Stimulated activated CD8-positive, alpha-beta memory T cell treated with anti-CD3 and anti-CD28 coated beads, Interleukin-15, amount 100 ng/mL, for 24 hours (primary cell): Measurements from ENCODE around the gene SNX13.
A peak's percentile ranks its signal among the peaks of the same experiment; 100 is the strongest.

Experiments used
- DNase-seq: peaks from one replicate; pipeline ENCODE4 v3.0.0-alpha.2; 2020; ENCODE audit warnings: low read depth

Gene SNX13

DNA sequence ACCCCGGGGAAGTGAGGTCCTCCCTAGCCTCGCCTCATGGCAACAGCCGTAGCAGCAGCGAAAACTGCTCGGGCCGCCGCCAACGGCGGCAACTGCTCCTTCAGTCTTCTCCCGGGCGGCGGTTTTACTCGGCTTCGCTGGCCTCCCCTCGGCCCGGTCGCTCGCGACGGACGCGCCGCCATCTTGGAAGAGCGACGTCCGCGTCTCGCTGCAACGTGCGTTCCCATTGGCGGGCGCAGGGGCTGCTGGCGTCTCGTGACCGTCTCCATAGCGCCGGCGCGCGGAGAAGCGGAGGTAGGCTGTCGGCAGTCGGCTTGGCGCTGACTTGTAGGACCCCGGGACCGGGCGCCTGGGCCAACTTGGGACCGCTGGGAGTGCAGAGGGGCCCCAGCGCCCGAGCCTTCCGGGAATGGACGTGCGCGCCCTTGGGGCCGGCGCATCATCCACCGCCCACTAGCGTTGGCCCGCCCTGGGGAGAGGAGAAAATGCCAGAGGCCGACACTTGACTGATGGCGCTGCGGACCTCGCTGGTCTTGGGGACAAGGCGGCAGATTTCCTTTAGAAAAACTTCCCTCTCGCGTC, at the start of gene SNX13:
Gene SNX13 (minus strand): TSS at position 193 of the 582 bp plus-strand sequence. CDS start 199 bp downstream, outside the sequence.
- DNase-seq = peak; percentile 68

DNA sequence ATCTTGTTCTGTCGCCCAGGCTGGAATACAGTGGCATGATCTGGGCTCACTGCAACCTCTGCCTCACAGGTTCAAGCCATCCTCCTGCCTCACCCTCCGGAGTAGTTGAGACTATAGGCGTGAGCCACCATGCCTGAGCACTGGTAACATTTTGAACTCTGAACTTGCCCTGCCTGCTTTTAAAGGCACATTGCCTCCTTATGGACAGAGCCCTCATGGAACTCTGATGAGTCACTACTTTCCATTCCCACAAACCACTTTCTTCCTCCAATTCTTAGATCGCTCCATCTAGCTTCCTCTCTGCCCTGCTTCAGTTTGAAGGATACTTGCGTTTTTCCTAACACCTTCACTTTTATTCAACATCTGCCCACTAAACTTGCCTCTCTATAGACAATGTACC, 49.3 kb upstream of the SNX13 start:
- no peak for DNase-seq

DNA sequence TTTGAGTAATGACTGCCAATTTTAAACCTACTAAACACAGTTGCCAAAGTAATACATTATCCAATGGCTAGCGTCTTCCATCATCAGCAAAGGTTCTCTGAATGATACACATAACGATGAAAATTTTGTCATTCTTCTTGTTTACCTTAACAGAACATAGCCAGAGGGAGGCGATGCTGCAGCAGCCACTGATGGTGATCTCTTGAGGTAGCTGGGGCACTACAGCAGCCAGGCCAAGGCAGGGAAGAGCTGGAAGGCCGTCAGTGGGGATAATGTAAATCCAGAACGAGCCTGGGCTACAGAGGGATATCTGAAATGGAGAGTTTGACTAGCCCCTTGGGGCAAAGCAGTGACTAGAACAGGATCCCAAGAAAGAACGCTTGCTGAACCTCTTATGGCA, 48.6 kb upstream of the SNX13 start:
- no peak for DNase-seq

- no peak for DNase-seq
These were observed 47.8 kb upstream of the SNX13 start for GRCh38 chr7:17988141-17988540.

- no peak for DNase-seq
These were observed 46.6 kb upstream of the SNX13 start for GRCh38 chr7:17986851-17987250.

- DNase-seq = no peak
These were observed 45.4 kb upstream of the SNX13 start for GRCh38 chr7:17985473-17986239.

GRCh38 chr7:17984288-17984687, 44.0 kb upstream of the SNX13 start:
- no peak for DNase-seq

GRCh38 chr7:17983221-17984062, 43.1 kb upstream of the SNX13 start:
- no peak for DNase-seq

- DNase-seq = no peak
These were observed 36.7 kb upstream of the SNX13 start for GRCh38 chr7:17976952-17977351.

DNA sequence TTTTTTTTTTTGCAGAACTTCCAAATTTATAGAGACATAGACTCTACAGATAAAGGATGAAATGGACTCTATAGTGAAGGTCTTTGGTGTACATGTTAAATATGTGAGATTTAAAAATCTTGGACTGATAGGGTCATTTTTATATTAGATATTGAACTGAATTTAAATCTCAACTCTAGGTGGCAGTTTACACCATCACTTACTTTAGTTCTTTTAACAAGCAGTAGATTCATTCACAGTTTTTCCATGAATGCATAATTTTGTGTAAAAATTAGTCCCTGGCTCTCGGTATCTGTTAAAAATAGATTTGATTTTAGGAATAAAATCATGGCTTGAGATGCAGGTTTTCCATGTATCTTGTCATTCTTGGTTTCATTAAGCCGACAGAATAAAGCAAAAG, 31.1 kb upstream of the SNX13 start:
- DNase-seq = no peak

- DNase-seq = no peak
These were observed 28.8 kb upstream of the SNX13 start for GRCh38 chr7:17968791-17969715.

DNA sequence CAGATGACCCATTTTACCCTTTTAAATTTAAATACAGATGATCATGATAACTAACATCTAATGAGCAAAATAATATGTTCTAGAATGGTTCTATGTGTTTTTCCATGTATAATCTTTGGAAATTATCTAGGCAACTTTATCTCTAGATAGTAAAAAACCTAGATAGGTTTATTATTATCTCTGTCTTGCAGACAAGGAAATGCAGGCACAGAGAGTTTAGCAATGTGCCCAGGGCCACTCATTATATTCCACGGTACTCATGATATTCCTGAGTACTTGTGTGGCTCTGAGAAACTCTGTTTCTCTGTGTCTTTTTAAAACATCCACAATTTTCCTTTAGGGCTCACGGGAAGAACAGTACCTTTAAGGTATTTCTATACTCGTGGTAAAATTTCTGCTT, 26.4 kb upstream of the SNX13 start:
- DNase-seq = no peak

- no peak for DNase-seq
These were observed 25.3 kb upstream of the SNX13 start for GRCh38 chr7:17965603-17966002.

DNA sequence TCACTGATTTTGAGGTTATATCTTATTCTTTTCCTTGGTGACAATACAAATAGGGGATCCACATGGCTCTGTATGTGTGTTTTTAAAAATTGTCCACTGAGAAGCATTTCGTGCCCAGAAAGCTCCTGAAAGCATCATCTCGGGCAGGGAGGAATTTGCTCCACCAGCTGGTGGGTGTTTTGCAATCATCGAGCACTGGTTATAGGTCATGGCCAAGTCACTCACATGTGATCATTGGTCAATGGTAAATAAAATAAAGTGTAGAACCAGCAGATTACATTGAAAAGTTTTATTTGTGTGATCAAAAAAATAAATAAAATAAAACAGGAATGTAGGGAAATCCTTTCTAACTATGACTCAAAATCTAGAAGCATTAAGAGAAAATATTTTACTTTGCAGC, 23.0 kb upstream of the SNX13 start:
- DNase-seq = no peak

DNA sequence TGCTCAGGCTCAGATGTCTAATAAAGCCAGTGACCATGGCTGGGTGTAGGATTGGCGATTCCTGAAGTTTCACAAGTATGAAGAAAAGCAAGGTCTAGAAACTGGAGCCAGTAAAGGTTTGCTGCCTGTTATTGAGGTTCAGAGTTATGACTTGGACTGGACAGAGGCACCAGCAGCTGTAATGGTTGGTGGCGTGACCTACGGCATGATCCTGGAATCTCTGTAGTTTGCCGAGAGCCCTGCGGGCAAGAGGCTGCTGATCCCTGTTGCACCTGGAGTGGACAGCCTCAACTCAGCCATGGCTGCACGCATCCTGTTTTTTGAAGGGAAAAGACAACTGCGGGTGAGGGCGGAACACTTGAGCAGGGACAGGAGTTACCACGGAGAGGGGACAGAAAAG, 22.4 kb upstream of the SNX13 start:
- no peak for DNase-seq

DNA sequence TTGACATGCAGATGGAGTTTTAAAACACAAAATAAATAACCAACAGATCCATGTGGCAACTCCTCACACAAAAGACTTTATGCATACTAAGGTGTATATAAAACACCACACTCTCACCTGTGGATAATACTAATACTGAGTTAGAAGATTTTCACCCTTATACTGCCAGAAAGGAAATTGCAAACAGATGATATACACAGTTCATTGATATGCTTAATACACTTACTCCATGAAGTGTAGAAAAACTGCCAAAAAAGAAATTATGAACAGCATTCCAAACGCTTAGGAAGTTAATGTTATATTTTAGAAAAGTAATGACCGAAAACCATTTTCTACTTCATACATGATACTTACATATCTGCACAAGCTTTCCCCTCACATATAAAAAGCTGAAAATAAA, 17.6 kb upstream of the SNX13 start:
- no peak for DNase-seq

DNA sequence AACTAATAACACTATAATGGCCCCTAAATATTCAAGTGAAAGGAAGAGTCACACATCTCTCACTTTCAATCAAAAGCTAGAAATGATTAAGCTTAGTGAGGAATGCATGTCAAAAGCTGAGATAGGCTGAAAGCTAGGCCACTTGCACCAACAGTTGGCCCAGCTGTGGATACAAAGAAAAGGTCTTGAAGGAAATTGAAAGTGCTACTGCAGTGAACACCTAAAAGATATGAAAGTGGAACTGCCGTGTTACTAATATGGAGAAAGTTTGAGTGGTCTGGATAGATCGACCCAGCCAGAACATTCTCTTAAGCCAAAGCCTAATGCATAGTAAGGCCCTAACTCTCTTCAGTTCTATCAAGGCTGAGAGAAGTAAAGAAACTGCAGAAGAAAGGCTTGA, 12.1 kb upstream of the SNX13 start:
- no peak for DNase-seq

DNA sequence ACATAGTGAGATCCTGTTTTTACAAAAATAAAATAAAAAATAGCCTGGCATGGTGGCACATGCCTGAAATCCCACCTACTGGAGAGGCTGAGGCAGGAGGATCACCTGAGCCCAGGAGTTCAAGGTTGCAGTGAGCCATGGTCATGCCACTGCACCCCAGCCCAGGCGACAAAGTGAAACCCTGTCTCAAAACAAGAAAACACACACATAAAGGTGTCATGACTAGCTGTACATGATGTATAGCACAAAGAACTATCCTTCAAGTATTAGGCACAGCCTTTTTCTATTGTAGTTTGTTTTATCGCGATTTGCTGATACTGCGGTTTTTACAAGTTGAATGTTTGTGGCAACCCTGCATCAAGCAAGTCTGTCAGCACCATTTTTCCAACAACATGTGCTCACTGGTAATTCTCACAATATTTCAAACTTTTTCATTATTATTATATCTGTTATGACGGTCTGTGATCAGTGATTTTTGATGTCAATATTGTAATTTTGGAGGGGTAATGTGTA, 11.5 kb upstream of the SNX13 start:
- no peak for DNase-seq

DNA sequence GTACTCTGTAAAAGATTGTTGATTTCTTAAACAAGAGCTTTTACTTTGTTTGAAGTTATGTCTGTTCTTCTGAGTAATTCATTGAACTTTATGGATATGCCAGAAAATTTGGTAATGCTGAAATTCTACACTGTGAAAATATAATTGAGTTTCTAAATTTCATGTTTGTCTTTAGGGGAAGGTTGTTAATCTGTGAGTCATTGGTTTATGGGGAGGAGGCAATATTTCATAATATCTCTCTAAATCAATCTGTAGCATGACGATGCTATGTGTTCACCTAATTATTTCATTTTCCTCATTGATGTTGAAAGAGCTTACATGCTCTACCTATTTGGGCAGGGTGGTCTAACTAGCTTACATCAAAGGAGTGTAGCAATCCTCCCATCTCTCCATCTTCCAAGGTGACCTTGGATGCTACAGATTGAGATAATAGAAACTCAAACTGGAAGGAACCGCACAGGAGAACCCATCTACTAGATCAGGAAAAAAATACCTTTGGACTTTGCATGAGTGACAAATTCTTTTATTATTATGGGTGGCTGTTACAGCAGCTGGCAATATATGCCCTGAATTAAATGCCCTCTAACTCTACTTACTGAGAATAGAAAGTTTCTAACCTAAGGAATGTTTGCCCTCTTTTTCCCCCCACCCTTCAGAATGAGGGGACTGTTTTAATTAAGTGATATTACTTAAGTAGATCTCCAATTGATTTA, 8.4 kb upstream of the SNX13 start:
- no peak for DNase-seq

DNA sequence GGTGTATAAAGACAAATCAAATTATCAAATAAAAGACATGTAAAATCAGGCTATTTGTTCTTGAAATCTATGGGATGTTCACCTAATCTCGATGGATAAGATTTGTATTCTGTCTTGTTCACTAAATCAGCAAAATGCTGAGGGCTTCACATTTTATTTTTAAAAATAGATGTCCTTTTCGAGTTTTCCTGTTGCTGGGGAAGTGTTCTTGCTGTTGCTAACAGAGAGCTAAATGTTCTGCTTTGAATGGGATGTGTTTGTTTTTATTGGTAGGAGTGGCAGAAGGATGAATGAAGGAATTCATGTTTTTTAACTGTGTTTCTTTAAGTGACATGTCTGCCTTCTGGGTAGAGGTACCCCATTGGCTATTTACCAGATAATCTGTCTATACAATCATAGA, 7.3 kb upstream of the SNX13 start:
- DNase-seq = no peak

DNA sequence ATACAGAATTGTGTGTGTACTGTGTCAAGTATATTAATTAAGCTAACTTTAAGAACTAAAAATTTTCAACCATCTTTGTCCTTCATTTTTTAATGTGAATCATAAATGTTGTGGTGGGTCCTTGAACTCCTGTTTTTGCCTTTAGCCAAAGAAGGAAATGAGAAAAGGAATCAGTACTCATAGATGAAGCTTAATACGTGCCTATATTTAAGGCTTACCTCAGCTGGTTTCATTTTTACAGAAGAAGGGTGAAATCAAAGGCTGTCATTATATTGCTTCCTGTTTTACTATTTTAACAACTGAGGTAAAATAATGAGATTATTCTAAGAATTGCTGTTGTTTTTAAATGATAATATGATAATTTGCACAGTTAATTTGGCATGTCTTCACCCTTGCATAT, 6.3 kb upstream of the SNX13 start:
- DNase-seq = no peak
